ENCODE results near the gene CAMK4. TPM values are rescaled to one million over a fixed set of nuclear protein-coding genes. Genes with fewer than 3 reads are reported as not detected.

The CAMK4 gene
- total RNA-seq, 1 experiment from 2014 or later = 10.6 TPM

GRCh38 chr5:111447822-111448221, 223.6 kb downstream of the CAMK4 start (continued):
- TF ChIP-seq CTCF (IDR thresholded peaks at IDR 0.05) = no peak
- TF ChIP-seq E2F4 (CRISPR knock-in tag; IDR thresholded peaks at IDR 0.05; ENCODE audit: borderline replicate concordance, low read depth) = no peak
- no peak for TF ChIP-seq TEAD4 (CRISPR knock-in tag; IDR thresholded peaks at IDR 0.05)

- Mint-ChIP-seq H3K4me1 (peaks cover 14% of the 10 kb centered on the region), H3K36me3 (no peaks in the 10 kb centered on the region), H3K27ac (no peak overlapping the region), H3K4me3 (no peak overlapping the region), H3K27me3 (ENCODE audit: low read depth) (no peaks in the 10 kb centered on the region; the same call in 1 of the 2 replicates), H3K9me3 (no peaks in the 10 kb centered on the region)
- DNase-seq (ENCODE audit: low spot score) (no peak), ATAC-seq (no peak)
- TF ChIP-seq STAT6 (CRISPR knock-in tag; conservative IDR thresholded peaks at IDR 0.05; ENCODE audit: low read depth) (no peak), E2F5 (CRISPR knock-in tag; IDR thresholded peaks at IDR 0.05) (no peak), AFF4 (CRISPR knock-in tag; IDR thresholded peaks at IDR 0.05; ENCODE audit: borderline replicate concordance) (no peak), ELF4 (CRISPR knock-in tag; IDR thresholded peaks at IDR 0.05; ENCODE audit: low read depth) (no peak), ZSCAN18 (CRISPR knock-in tag; IDR thresholded peaks at IDR 0.05) (no peak), ERG (CRISPR knock-in tag; IDR thresholded peaks at IDR 0.05) (no peak), ZNF512 (CRISPR knock-in tag; IDR thresholded peaks at IDR 0.05; ENCODE audit: borderline replicate concordance) (no peak), FOXP1 (CRISPR knock-in tag; IDR thresholded peaks at IDR 0.05; ENCODE audit: borderline replicate concordance) (no peak), OVOL2 (CRISPR knock-in tag; IDR thresholded peaks at IDR 0.05; ENCODE audit: borderline replicate concordance) (no peak), MXD4 (CRISPR knock-in tag; IDR thresholded peaks at IDR 0.05; ENCODE audit: borderline replicate concordance) (no peak), NFATC4 (CRISPR knock-in tag; IDR thresholded peaks at IDR 0.05) (no peak)
- CTCF ChIA-PET = no interaction called here
- POLR2A ChIA-PET = no interaction called here
Observed at GRCh38 chr5:111453295-111453694, 229.1 kb downstream of the CAMK4 start.
